Cardiac muscle cell (in vitro differentiated cells and primary cell): ENCODE results near the gene NRAP. TPM values are rescaled to one million over a fixed set of nuclear protein-coding genes. Genes with fewer than 3 reads are reported as not detected.

Experiments used
- DNase-seq, 2 donors: peaks; one replicate each; pipeline versions ENCODE4 v3.0.0 to v3.0.0-alpha.2; 2010 to 2017; ENCODE audit warnings: low read depth in 1 of 2, low spot score in 1 of 2
- H3K27ac ChIP-seq: fragments of 200-600 bp; sonication (generic); 2 replicates; pipeline ENCODE4 v1.5.1; 2016
- H3K27me3 ChIP-seq: fragments of 200-600 bp; sonication (generic); 2 replicates; pipeline ENCODE4 v1.6.0; 2016; ENCODE audit warnings: control low read depth
- H3K36me3 ChIP-seq: fragments of 200-600 bp; sonication (generic); 2 replicates; pipeline ENCODE4 v1.5.1; 2016; ENCODE audit warnings: control low read depth
- H3K4me1 ChIP-seq: fragments of 200-600 bp; sonication (generic); 2 replicates; pipeline ENCODE4 v1.8.1; 2017; ENCODE audit warnings: low read depth, mild to moderate bottlenecking, mixed run types
- H3K4me3 ChIP-seq: fragments of 200-600 bp; sonication (generic); 2 replicates; pipeline ENCODE4 v1.5.1; 2016; ENCODE audit warnings: mild to moderate bottlenecking
- H3K9me3 ChIP-seq: fragments of 200-600 bp; sonication (generic); 2 replicates; pipeline ENCODE4 v1.5.1; 2017; ENCODE audit warnings: low read depth, mild to moderate bottlenecking, control low read depth
- polyA plus RNA-seq: library from polyadenylated mRNA; unstranded; fragments of >200 nt; fragmentation: Nextera tagmentation; extraction: Ambion mirVana; gene quantifications from 2 replicates; pipeline ENCODE4 v1.2.1, GENCODE V29; 2016
- total RNA-seq: library from RNA; depleted of rRNA; stranded (reverse); fragments of >200 nt; gene quantifications from 2 replicates; pipeline ENCODE4 v1.2.3, GENCODE V29; 2016
- TF ChIP-seq, protein P1 (sequence below): IDR thresholded peaks from 2 replicates; pipeline ENCODE4 v1.5.1; 2012; ENCODE audit warnings: low read depth, mild to moderate bottlenecking, low read length

Gene NRAP
- total and polyA plus RNA-seq, 2 experiments from 2014 or later = 0.11 to 0.12 TPM

DNA sequence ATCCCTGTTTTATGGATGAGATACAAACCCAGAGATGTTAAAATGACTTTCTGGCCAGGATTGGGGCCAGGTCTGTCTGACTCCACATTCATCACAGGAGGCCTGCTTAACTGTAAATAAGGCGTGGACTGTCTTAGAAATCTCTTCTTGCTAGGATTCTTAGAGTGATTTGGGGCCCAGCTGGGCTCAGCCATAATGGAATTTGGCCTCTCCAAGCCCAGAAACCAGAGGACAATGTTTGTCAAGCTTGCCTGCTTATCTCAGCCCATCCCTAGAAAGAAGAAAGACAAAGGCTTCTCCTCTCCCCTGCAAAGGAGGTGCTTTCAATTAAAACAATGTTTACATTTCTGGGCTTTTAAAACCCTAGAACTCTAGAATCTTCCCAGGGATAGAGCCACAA is 108.1 kb downstream of the NRAP start:
- no peak overlapping the region for H3K27ac ChIP-seq
- TF ChIP-seq, protein P1, sequence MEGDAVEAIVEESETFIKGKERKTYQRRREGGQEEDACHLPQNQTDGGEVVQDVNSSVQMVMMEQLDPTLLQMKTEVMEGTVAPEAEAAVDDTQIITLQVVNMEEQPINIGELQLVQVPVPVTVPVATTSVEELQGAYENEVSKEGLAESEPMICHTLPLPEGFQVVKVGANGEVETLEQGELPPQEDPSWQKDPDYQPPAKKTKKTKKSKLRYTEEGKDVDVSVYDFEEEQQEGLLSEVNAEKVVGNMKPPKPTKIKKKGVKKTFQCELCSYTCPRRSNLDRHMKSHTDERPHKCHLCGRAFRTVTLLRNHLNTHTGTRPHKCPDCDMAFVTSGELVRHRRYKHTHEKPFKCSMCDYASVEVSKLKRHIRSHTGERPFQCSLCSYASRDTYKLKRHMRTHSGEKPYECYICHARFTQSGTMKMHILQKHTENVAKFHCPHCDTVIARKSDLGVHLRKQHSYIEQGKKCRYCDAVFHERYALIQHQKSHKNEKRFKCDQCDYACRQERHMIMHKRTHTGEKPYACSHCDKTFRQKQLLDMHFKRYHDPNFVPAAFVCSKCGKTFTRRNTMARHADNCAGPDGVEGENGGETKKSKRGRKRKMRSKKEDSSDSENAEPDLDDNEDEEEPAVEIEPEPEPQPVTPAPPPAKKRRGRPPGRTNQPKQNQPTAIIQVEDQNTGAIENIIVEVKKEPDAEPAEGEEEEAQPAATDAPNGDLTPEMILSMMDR = no peak
- no peaks in the 10 kb centered on the region for H3K9me3 ChIP-seq
- no peaks in the 10 kb centered on the region for H3K36me3 ChIP-seq
- H3K4me1 ChIP-seq = no peaks in the 10 kb centered on the region
- H3K27me3 ChIP-seq = peaks cover 24% of the 10 kb centered on the region
- no peak overlapping the region for H3K4me3 ChIP-seq
- no peak for DNase-seq

DNA sequence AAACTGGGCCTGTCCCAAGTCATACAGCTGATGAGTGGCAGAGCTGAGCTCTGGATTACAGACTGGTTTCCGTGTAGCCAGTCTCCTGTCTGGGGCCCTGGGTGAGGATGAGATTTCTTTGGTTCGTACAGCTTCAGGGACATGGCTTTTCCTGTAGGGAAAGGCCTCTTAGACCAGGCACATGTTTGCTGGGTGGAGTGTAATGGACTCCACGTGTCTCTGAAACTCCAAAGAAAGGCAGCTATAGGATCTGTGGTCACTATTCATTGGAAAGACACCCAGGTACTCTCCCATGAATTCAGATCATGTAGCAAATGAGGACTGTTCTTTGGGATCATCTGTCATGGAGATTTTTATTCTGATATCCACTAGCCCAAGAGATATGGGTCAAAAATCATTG is 108.6 kb downstream of the NRAP start:
- H3K4me1 ChIP-seq = no peaks in the 10 kb centered on the region
- H3K27ac ChIP-seq = no peak overlapping the region
- no peak overlapping the region for H3K4me3 ChIP-seq
- TF ChIP-seq, protein P1 = no peak
- H3K27me3 ChIP-seq = peaks cover 24% of the 10 kb centered on the region
- H3K36me3 ChIP-seq = no peaks in the 10 kb centered on the region
- no peaks in the 10 kb centered on the region for H3K9me3 ChIP-seq
- no peak for DNase-seq

DNA sequence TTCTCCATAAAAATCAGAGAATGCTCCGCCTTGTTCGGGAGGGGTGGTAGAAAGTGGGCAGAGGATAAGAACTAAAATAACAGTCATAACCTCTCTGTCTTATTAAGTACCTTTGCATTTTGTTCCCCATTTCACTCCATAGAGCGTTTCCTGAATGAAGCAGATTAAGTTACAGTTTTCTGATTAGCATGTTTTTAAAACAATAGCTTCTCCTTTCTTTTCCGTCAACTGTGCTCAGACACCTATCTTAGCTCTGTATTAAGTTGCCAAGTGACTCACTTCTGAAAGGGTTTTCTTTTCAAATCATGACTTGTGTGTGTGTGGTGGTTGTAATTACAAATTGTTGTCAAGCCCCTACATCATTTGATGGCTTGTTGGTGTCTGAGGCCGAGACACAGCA is 109.6 kb downstream of the NRAP start:
- no peaks in the 10 kb centered on the region for H3K4me1 ChIP-seq
- no peak overlapping the region for H3K27ac ChIP-seq
- no peak overlapping the region for H3K4me3 ChIP-seq
- no peak for DNase-seq
- TF ChIP-seq, protein P1 = no peak
- no peaks in the 10 kb centered on the region for H3K9me3 ChIP-seq
- peaks cover 21% of the 10 kb centered on the region for H3K27me3 ChIP-seq
- no peaks in the 10 kb centered on the region for H3K36me3 ChIP-seq

DNA sequence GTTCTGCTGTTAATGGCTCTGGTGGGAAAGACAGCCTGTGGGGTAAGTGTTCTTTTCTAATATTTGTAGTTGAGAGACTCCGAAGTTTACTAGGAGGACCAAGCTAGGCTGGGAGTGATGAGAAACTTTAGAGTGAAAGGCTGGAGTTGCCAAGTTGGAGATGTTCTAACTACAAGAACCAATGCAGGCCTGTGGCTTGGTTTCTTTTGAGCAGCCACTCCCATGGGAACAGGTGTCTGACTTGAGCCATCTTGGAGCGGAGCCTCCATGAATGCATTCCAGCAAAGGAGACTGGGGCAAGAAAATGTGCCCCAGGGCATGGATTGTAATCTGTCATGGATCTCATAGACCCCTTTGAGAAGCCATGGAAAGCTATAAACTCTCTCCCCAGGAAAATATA is 110.7 kb downstream of the NRAP start:
- peaks cover 13% of the 10 kb centered on the region for H3K27me3 ChIP-seq
- TF ChIP-seq, protein P1 = no peak

DNA sequence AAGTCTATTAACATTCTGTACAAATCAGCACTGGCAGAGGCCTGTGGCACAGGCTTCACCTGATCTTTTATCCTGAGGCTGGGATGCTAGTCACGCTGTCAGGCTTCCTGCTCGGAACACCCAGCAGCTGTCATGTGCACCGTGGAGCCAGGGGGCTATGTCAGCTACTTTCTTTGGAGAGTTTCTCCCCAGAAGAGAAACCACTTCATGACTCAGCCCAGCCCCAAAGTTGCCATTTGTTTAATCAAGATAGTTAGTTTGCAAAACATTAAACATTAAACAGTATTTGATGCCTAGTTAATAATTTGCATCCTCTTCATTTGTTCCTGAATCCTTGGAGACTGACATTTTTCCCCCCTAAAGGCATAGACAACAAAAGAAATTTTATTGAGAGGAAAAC is 111.1 kb downstream of the NRAP start, which contains the start of gene HABP2:
Gene HABP2, plus strand, starts transcription at position 353 of the 400 bp plus-strand sequence. CDS start 69 bp downstream, outside the sequence.
- Histone ChIP-seq H3K27me3 (peaks cover 8% of the 10 kb centered on the region), H3K4me3 (no peak within 1 kb of the TSS), H3K4me1 (no peaks in the 10 kb centered on the region), H3K27ac (no peak within 1 kb of the TSS), H3K9me3 (no peaks in the 10 kb centered on the region), H3K36me3 (no peaks in the 10 kb centered on the region)
- no peak for DNase-seq
- TF ChIP-seq, protein P1 = no peak

More for the DNA sequence above, 110.7 kb downstream of the NRAP start:
- no peak for DNase-seq
- Histone ChIP-seq H3K36me3 (no peaks in the 10 kb centered on the region), H3K4me1 (no peaks in the 10 kb centered on the region), H3K9me3 (no peaks in the 10 kb centered on the region), H3K4me3 (no peak overlapping the region), H3K27ac (no peak overlapping the region)

DNA sequence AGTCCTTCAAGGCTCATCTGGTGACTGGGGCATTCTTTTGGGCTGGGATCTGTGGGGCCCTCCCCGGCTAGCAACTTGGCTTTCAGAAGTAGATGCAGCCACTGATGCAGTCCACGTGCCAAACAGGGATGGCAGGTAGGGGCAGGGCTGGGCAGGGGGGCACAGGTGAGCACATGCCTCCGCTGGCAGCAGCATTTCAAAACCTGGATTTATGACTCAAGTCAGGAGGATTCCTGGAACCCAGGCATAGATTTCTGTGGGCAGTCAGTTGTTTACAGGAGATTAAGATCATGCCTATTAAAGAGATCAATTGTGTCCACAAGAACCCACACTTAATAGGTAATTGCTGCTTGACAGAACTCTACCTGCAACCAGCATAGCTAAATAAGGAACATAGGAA is 111.8 kb downstream of the NRAP start:
- H3K36me3 ChIP-seq = no peaks in the 10 kb centered on the region
- H3K27ac ChIP-seq = no peak overlapping the region
- DNase-seq = no peak
- H3K9me3 ChIP-seq = no peaks in the 10 kb centered on the region
- H3K4me3 ChIP-seq = no peak overlapping the region
- no peaks in the 10 kb centered on the region for H3K4me1 ChIP-seq
- H3K27me3 ChIP-seq = peaks cover 2% of the 10 kb centered on the region
- TF ChIP-seq, protein P1 = no peak
